Osteocyte (in vitro differentiated cells): ENCODE results near the gene ACR. TPM values are rescaled to one million over a fixed set of nuclear protein-coding genes. Genes with fewer than 3 reads are reported as not detected.

Experiments used
- DNase-seq: peaks from one replicate; pipeline ENCODE4 v3.0.0; 2021; ENCODE audit warnings: mixed read lengths; ENCODE audit not compliant: unreplicated experiment; ENCODE audit errors: extremely low spot score
- H3K27ac Mint-ChIP-seq: one replicate; pipeline ENCODE4 v1.8.0; 2021; ENCODE audit warnings: mild to moderate bottlenecking, mixed read lengths; ENCODE audit not compliant: unreplicated experiment
- H3K27me3 Mint-ChIP-seq: one replicate; pipeline ENCODE4 v1.8.0; 2021; ENCODE audit warnings: mixed read lengths; ENCODE audit not compliant: unreplicated experiment
- H3K36me3 Mint-ChIP-seq: one replicate; pipeline ENCODE4 v1.8.0; 2021; ENCODE audit warnings: mixed read lengths; ENCODE audit not compliant: unreplicated experiment
- H3K4me1 Mint-ChIP-seq: one replicate; pipeline ENCODE4 v1.8.0; 2021; ENCODE audit warnings: mixed read lengths; ENCODE audit not compliant: unreplicated experiment
- H3K4me3 Mint-ChIP-seq: one replicate; pipeline ENCODE4 v1.8.0; 2021; ENCODE audit warnings: mild to moderate bottlenecking, moderate library complexity, mixed read lengths; ENCODE audit not compliant: unreplicated experiment
- H3K9me3 Mint-ChIP-seq: one replicate; pipeline ENCODE4 v1.8.0; 2021; ENCODE audit warnings: mixed read lengths; ENCODE audit not compliant: unreplicated experiment
- CTCF ChIP-seq: fragments of 200-600 bp; sonication (generic); IDR thresholded peaks from 2 replicates; pipeline ENCODE4 v1.5.0; 2021; ENCODE audit warnings: antibody characterized with exemption, mild to moderate bottlenecking, moderate library complexity
- total RNA-seq: library from RNA; stranded (reverse); gene quantifications from 2 replicates; pipeline ENCODE4 v1.2.1, GENCODE V29; 2021

ACR gene
- total RNA-seq, 1 donor from 2014 or later = not detected

GRCh38 chr22:50694766-50695420 is 43.1 kb upstream of the ACR start:
- no peak for DNase-seq

DNA sequence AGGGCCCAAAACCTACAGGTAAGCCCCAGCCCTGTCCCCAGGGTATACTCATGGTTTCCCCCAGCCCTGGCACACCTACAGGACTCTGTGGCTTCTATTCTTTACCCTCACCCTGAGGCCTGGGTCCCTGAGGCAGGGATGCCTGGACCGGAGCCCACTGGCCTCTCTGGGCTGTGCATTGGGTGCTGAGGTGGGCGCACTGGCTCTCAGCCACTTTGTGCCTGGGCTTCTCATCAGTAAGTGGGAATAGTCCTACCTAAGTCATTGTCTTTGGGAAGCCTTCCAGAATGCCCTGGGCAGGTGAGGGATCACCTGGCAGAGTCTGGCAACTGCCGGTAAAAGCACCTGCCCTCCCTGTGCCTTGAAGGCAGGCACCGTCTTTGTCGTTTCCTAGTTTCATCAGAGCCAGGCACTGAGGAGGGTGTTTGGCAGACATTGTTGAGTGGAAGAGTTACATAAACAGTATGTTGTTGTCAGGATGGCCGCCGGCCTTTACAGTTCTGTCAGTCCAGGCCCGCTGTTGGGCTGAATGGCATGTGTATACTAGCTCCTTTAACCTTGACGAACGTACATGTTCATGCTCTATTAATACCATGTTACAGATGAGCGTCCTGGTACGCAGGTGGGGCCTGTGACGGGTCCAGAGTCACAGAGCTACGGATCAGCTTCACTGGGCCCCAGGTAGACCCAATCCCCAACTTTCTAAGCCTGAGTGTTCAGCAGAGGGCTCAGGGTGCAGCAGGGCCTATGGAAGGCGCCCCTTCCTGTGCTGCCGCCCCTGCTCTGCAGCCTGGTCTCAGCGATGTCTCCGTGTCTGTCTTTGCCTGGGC is 42.4 kb upstream of the ACR start:
- Mint-ChIP-seq H3K27ac (no peak overlapping the region), H3K36me3 (no peaks in the 10 kb centered on the region), H3K27me3 (peaks cover 10% of the 10 kb centered on the region), H3K4me3 (peak overlapping the region; percentile 34), H3K4me1 (peaks cover 10% of the 10 kb centered on the region), H3K9me3 (peaks cover 5% of the 10 kb centered on the region)
- no peak for DNase-seq
- no peak for TF ChIP-seq CTCF

More at GRCh38 chr22:50694766-50695420, 43.1 kb upstream of the ACR start:
- TF ChIP-seq CTCF = no peak
- H3K36me3 Mint-ChIP-seq = no peaks in the 10 kb centered on the region
- H3K9me3 Mint-ChIP-seq = peaks cover 6% of the 10 kb centered on the region
- peaks cover 10% of the 10 kb centered on the region for H3K27me3 Mint-ChIP-seq
- H3K4me3 Mint-ChIP-seq = no peak overlapping the region
- peaks cover 9% of the 10 kb centered on the region for H3K4me1 Mint-ChIP-seq
- no peak overlapping the region for H3K27ac Mint-ChIP-seq

DNA sequence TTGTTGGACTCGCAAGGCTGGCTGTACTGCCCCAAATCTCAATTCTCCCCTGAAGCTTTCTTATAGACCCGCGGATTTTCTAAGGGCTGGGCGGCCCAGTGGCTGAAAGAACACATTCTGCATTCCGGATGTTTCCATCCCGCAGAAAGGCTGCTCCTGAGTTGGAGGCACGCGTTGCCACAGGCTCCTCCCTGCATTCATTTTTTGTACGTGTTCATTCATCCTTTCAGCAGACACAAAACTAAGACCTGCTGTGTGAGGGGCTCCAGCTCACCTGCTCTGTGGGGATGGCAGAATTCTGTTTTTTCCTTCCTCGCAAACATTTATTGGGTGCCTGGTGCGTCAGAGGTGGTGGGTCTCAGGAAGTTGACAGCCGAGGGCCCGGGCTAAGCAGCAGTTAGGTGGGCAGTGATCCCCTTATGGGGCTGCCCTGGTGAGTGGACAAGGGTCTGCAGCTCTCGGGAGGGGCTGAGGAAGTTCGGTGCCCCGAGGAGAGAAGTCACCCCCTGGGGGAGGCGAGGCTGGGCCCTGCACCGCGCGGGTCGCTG is 41.7 kb upstream of the ACR start:
- Mint-ChIP-seq H3K4me3 (peak overlapping the region; percentile 69), H3K36me3 (no peaks in the 10 kb centered on the region), H3K27ac (no peak overlapping the region), H3K27me3 (peaks cover 9% of the 10 kb centered on the region), H3K9me3 (peaks cover 5% of the 10 kb centered on the region), H3K4me1 (peaks cover 10% of the 10 kb centered on the region)
- no peak for TF ChIP-seq CTCF
- no peak for DNase-seq

DNA sequence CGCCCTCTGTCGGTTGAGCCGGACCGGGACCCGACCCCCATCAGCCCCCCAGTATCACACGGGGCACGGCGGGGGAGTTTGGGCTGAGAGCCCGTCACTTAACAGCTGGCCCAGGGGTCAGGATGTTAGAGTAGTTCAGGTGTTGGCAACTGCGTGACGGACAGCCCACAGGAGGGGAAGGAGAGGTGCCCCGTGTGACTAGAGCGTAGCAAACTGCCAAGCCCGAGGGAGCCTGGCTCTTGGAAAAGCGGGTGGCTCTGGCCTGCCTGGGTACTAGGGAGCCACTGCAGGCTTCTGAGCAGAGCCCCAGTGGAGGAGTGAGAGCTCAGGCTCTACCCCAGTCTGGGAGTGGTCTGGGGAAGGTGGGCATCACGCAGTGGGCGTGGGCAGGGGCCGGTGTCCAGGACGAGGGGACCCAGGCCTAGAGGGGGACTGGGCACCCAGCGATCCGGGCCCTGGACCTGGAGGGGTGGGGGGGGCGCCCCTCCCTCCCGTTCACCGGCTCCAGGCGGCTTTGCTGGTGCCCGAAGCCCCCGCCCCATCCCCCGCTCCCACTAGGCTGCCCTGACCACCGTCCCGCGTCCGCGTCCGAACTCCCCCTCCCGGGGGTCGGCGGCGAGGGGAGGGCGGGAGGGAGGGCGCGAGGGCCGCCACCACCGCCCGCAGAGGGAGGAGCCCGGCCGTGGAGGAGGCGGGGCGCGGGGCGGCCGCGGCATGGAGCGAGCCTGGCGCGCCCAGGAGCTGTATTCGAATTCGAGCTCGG is 41.0 kb upstream of the ACR start:
- DNase-seq = no peak
- H3K4me3 Mint-ChIP-seq = peak overlapping the region; percentile 69
- H3K4me1 Mint-ChIP-seq = peaks cover 10% of the 10 kb centered on the region
- no peak overlapping the region for H3K27ac Mint-ChIP-seq
- H3K9me3 Mint-ChIP-seq = no peaks in the 10 kb centered on the region
- peaks cover 5% of the 10 kb centered on the region for H3K27me3 Mint-ChIP-seq
- TF ChIP-seq CTCF = peak; percentile 66
- H3K36me3 Mint-ChIP-seq = no peaks in the 10 kb centered on the region
